NB4 (cell line): ENCODE results near the gene SLBP.

Experiments
- POLR2A ChIP-seq: IDR thresholded peaks from 2 replicates; pipeline ENCODE4 v1.6.1; 2011; ENCODE audit warnings: mild to moderate bottlenecking; ENCODE audit not compliant: insufficient read length; ENCODE audit errors: extremely low read depth
- TF ChIP-seq, protein P1 (sequence below): IDR thresholded peaks from one replicate; pipeline ENCODE4 v1.5.1; 2012; ENCODE audit warnings: low read depth, low read length

DNA sequence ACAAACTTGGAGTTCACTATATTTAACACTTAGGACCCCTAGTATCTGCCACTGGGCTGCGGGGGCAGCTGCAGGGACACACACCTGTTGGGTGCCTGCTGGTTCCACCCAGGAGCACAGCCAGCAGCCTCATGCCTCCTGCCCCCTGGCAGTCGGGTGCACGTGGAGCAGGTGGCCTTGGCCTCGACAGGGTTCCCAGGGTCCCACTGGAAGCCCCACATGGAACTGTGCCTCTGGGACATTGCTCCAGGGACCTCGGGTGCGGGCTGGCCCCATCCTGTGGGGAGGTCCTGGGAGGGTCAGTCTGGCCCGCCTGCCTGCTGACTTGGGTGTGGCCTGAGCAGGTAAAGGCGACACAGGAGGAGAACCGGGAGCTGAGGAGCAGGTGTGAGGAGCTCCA is 27.2 kb upstream of the SLBP start:
- TF ChIP-seq, protein P1, sequence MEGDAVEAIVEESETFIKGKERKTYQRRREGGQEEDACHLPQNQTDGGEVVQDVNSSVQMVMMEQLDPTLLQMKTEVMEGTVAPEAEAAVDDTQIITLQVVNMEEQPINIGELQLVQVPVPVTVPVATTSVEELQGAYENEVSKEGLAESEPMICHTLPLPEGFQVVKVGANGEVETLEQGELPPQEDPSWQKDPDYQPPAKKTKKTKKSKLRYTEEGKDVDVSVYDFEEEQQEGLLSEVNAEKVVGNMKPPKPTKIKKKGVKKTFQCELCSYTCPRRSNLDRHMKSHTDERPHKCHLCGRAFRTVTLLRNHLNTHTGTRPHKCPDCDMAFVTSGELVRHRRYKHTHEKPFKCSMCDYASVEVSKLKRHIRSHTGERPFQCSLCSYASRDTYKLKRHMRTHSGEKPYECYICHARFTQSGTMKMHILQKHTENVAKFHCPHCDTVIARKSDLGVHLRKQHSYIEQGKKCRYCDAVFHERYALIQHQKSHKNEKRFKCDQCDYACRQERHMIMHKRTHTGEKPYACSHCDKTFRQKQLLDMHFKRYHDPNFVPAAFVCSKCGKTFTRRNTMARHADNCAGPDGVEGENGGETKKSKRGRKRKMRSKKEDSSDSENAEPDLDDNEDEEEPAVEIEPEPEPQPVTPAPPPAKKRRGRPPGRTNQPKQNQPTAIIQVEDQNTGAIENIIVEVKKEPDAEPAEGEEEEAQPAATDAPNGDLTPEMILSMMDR, result no peak
- TF ChIP-seq POLR2A, result no peak
